ENCODE measurements around the gene DNAJB6.
A peak's percentile ranks its signal among the peaks of the same experiment; 100 is the strongest.

Gene DNAJB6

DNA sequence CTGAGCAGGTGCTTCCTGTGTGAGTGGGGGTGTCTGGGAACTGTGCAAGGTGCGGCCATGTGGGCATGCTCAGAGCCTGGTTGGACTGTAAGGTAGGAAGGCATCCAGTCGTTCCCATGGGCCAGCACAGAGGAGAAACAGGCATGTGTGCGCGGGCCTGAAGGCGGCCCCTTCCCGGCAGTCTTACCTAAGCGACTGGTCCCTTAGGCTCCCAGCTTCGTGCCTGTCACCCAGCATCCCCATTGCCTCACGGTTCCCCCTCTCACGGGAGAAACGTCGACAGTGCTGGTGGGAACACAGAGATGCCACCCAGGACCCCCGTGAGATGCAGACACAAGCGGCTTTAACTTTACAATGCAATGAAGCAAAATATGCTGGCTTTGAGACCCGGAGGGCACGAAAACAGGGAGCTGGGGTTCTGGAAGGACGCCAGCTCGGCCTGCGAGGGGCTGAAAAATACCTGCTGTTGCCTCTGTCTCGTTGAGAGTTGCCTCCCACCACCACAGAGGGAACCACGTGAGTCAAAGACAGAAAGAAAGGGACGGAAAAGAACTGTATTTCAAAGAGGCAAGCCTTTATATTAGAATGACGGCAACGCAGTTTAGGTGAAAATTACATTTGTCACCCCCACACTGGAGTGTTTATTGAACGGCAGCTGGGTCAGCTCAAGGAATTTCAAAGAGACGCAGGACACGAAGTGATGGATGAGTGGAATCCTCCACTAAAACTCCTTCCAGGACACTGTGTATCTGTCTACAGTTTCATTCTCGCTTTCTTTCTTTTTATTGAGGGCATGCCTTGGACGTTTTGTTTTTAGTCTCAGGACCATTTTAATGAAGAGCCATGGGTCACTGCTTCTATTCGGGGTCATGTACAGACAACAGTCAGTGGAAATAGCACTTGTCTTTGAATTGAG lies 128.4 kb downstream of the DNAJB6 start:
- H2AFZ ChIP-seq (ENCODE audit: low read length), result peak overlapping the region; percentile 57

DNA sequence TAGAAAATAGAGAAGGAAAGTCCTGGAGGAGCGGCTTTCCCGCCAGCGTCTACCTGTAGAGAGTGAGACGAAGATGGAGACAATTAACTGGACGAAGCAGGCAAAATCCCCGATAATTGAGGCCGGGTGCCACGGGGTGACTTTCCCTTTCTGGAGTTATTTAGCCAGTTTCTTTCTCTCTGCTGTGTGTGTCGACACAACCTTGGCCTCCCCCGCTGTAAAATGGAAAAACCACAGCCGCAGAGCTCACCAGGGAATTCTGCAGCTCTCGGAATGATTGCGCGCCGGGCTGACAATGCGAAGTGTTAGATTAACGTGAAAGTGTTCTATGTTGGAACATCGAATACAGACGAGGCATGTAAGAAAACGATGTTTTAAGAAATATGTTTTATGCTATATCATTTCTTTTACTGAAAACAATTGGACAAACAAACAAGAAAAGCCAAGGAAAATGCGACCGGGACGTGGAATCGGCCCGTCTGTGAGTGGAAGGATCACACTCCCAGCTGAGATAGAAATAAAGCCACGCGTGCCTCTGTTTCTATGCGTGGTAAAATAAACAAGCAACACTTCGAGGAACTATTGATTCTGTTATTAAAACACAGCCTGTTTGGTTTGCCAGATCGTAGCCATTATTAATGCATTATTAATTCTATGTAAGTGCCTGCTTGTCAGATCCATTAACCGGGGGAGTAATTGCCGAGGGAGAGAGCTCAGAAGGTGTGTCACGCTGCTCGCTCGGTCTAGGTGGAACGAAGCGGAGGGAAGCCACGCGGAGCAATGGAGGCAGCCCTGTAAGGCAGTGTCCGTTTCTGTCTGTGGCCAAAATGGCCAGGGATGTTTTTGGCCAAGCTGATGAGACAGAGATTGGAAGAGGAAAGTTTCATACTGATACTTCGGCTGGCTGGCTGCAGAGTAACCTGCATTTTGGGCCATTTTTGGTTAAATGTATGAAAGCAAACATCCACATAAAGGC lies 129.4 kb downstream of the DNAJB6 start:
- Histone ChIP-seq H4K91ac (ENCODE audit: low read depth, low read length, poor library complexity) (no peak overlapping the region), H3K36me3 (replicated peaks in 1 of 2; ENCODE audit: control insufficient read depth in 2 of 2, insufficient read depth in 2 of 2, low read length in 2 of 2) (no peaks in the 10 kb centered on the region), H2BK12ac (ENCODE audit: low read length) (no peak overlapping the region), H3K27ac (replicated peaks; ENCODE audit: low read length) (no peak overlapping the region), H3K14ac (ENCODE audit: low read length) (no peak overlapping the region), H2BK15ac (ENCODE audit: low read length) (no peak overlapping the region), H3K23ac (ENCODE audit: low read depth, low read length, poor library complexity) (no peak overlapping the region), H3K4me3 (ENCODE audit: low read length in 2 of 2) (peak overlapping the region in 1 of 2 donors; percentile 41), H3K4me2 (ENCODE audit: insufficient read depth, low read length, poor library complexity, severe bottlenecking) (no peak overlapping the region), H3K27me3 (ENCODE audit: control insufficient read depth in 3 of 3, insufficient read depth in 3 of 3, low read depth in 1 of 3, low read length in 3 of 3) (no peaks in the 10 kb centered on the region), H4K8ac (ENCODE audit: low read depth, low read length) (no peak overlapping the region), H3K4ac (ENCODE audit: low read length) (no peak overlapping the region), H3K79me1 (ENCODE audit: low read depth, low read length) (peaks cover under 1% of the 10 kb centered on the region), H2BK120ac (ENCODE audit: low read depth, low read length) (no peak overlapping the region), H3K9me3 (replicated peaks in 1 of 2; ENCODE audit: control insufficient read depth in 2 of 2, insufficient read depth in 1 of 2, low read depth in 1 of 2, low read length in 2 of 2) (peaks cover 0 to 13% of the 10 kb centered on the region in 2 donors), H3K4me1 (ENCODE audit: control insufficient read depth in 2 of 2, insufficient read depth in 1 of 2, low read depth in 1 of 2, low read length in 2 of 2) (peaks cover 19 to 45% of the 10 kb centered on the region in 2 donors), H2AFZ (ENCODE audit: low read length) (peak overlapping the region; percentile 6), H3K18ac (ENCODE audit: low read length) (peak overlapping the region; percentile 78), H2AK5ac (ENCODE audit: low read depth, low read length) (peak overlapping the region; percentile 25), H2BK5ac (ENCODE audit: low read length) (no peak overlapping the region), H3K9ac (ENCODE audit: low read depth, low read length, poor library complexity) (no peak overlapping the region)
- no peak for DNase-seq (ENCODE audit: low spot score)
- no CpG with 5 or more reads among the region's 41 CpGs for WGBS, 2 donors (ENCODE audit: extremely low coverage in 2 of 2, insufficient read length in 2 of 2, insufficient replicate concordance in 1 of 2)

More for the DNA sequence above, 128.4 kb downstream of the DNAJB6 start:
- Histone ChIP-seq H2BK5ac (ENCODE audit: low read length) (peak overlapping the region; percentile 27), H2BK12ac (ENCODE audit: low read length) (peak overlapping the region; percentile 80), H3K9me3 (replicated peaks in 1 of 2; ENCODE audit: control insufficient read depth in 2 of 2, insufficient read depth in 1 of 2, low read depth in 1 of 2, low read length in 2 of 2) (peaks cover 0 to 8% of the 10 kb centered on the region in 2 donors), H2BK120ac (ENCODE audit: low read depth, low read length) (peak overlapping the region; percentile 64), H2BK15ac (ENCODE audit: low read length) (no peak overlapping the region), H3K9ac (ENCODE audit: low read depth, low read length, poor library complexity) (no peak overlapping the region), H3K14ac (ENCODE audit: low read length) (peak overlapping the region; percentile 75), H3K27me3 (ENCODE audit: control insufficient read depth in 3 of 3, insufficient read depth in 3 of 3, low read depth in 1 of 3, low read length in 3 of 3) (no peaks in the 10 kb centered on the region), H3K4me1 (ENCODE audit: control insufficient read depth in 2 of 2, insufficient read depth in 1 of 2, low read depth in 1 of 2, low read length in 2 of 2) (peaks cover 19 to 49% of the 10 kb centered on the region in 2 donors), H4K8ac (ENCODE audit: low read depth, low read length) (no peak overlapping the region), H3K23ac (ENCODE audit: low read depth, low read length, poor library complexity) (peak overlapping the region; percentile 61), H3K4ac (ENCODE audit: low read length) (no peak overlapping the region), H2AK5ac (ENCODE audit: low read depth, low read length) (peak overlapping the region; percentile 96), H3K36me3 (replicated peaks in 1 of 2; ENCODE audit: control insufficient read depth in 2 of 2, insufficient read depth in 2 of 2, low read length in 2 of 2) (no peaks in the 10 kb centered on the region), H3K4me2 (ENCODE audit: insufficient read depth, low read length, poor library complexity, severe bottlenecking) (no peak overlapping the region), H3K4me3 (ENCODE audit: low read length in 2 of 2) (peak overlapping the region in 1 of 2 donors; percentile 41), H3K79me1 (ENCODE audit: low read depth, low read length) (no peaks in the 10 kb centered on the region), H3K27ac (replicated peaks; ENCODE audit: low read length) (no peak overlapping the region), H3K18ac (ENCODE audit: low read length) (peak overlapping the region; percentile 29), H4K91ac (ENCODE audit: low read depth, low read length, poor library complexity) (no peak overlapping the region)
- no peak for DNase-seq (ENCODE audit: low spot score)
- WGBS, 2 donors (ENCODE audit: extremely low coverage in 2 of 2, insufficient read length in 2 of 2, insufficient replicate concordance in 1 of 2), result no CpG with 5 or more reads among the region's 30 CpGs

DNA sequence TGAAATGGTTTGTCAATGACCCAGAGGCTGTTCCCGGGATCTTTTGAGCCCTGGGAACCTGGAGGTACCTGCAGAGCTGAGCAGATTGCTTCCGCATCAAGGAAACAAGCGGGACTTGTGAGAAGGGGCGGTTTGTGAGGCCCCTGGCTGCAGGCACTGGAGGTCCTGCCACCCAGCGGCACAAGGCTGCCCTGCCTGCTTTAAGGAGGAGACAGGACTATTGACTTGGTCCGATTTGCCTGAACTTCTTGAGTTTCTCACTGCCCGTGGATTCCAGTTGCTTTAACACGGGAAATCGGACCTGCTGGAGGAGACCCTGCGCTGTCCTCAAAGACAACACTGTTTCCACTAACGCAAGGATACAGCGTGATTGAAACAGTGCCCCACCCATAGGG lies 130.1 kb downstream of the DNAJB6 start:
- Histone ChIP-seq H3K4me1 (ENCODE audit: control insufficient read depth in 2 of 2, insufficient read depth in 1 of 2, low read depth in 1 of 2, low read length in 2 of 2) (peaks cover 19 to 45% of the 10 kb centered on the region in 2 donors), H3K4me2 (ENCODE audit: insufficient read depth, low read length, poor library complexity, severe bottlenecking) (no peak overlapping the region), H2AFZ (ENCODE audit: low read length) (no peak overlapping the region), H3K18ac (ENCODE audit: low read length) (peak overlapping the region; percentile 32), H3K27me3 (ENCODE audit: control insufficient read depth in 3 of 3, insufficient read depth in 3 of 3, low read depth in 1 of 3, low read length in 3 of 3) (no peaks in the 10 kb centered on the region), H3K79me1 (ENCODE audit: low read depth, low read length) (peaks cover 3% of the 10 kb centered on the region), H2AK5ac (ENCODE audit: low read depth, low read length) (peak overlapping the region; percentile 25), H2BK12ac (ENCODE audit: low read length) (no peak overlapping the region), H3K4me3 (ENCODE audit: low read length in 2 of 2) (no peak overlapping the region), H4K91ac (ENCODE audit: low read depth, low read length, poor library complexity) (no peak overlapping the region), H3K9ac (ENCODE audit: low read depth, low read length, poor library complexity) (no peak overlapping the region), H3K27ac (replicated peaks; ENCODE audit: low read length) (no peak overlapping the region), H3K14ac (ENCODE audit: low read length) (no peak overlapping the region), H3K23ac (ENCODE audit: low read depth, low read length, poor library complexity) (no peak overlapping the region), H2BK120ac (ENCODE audit: low read depth, low read length) (no peak overlapping the region), H3K4ac (ENCODE audit: low read length) (no peak overlapping the region), H3K36me3 (replicated peaks in 1 of 2; ENCODE audit: control insufficient read depth in 2 of 2, insufficient read depth in 2 of 2, low read length in 2 of 2) (no peaks in the 10 kb centered on the region), H4K8ac (ENCODE audit: low read depth, low read length) (no peak overlapping the region), H2BK15ac (ENCODE audit: low read length) (no peak overlapping the region), H2BK5ac (ENCODE audit: low read length) (no peak overlapping the region), H3K9me3 (replicated peaks in 1 of 2; ENCODE audit: control insufficient read depth in 2 of 2, insufficient read depth in 1 of 2, low read depth in 1 of 2, low read length in 2 of 2) (peaks cover 4 to 19% of the 10 kb centered on the region in 2 donors)
- no peak for DNase-seq (ENCODE audit: low spot score)
- no CpG with 5 or more reads among the region's 12 CpGs for WGBS, 2 donors (ENCODE audit: extremely low coverage in 2 of 2, insufficient read length in 2 of 2, insufficient replicate concordance in 1 of 2)

All from neuronal stem cell (in vitro differentiated cells).